Gastroesophageal sphincter (tissue), 3 donors: ENCODE data around the gene DUSP16.

Experiments
- CTCF ChIP-seq, 4 experiments: fragments of 200-600 bp in 2 of 4; fragments of 450-650 bp in 2 of 4; sonication (generic) in 1 of 4; IDR thresholded peaks; one replicate each; pipeline ENCODE4 v1.5.1; 2017 to 2019; ENCODE audit warnings: antibody characterized with exemption in 4 of 4, mild to moderate bottlenecking in 2 of 4, moderate library complexity in 2 of 4
- EP300 ChIP-seq: sonication (generic); formaldehyde crosslinking; IDR thresholded peaks from one replicate; pipeline ENCODE4 v1.6.1; 2017; ENCODE audit warnings: antibody characterized with exemption, mild to moderate bottlenecking
- POLR2AphosphoS5 ChIP-seq: sonication (generic); formaldehyde crosslinking; IDR thresholded peaks from one replicate; pipeline ENCODE4 v1.6.1; 2017; ENCODE audit warnings: antibody characterized with exemption

- no peak for TF ChIP-seq CTCF (IDR thresholded peaks at IDR 0.05)
- TF ChIP-seq POLR2AphosphoS5, result no peak
- TF ChIP-seq EP300, result no peak
These were observed 74.4 kb downstream of the DUSP16 start for GRCh38 chr12:12488296-12488695.
